Measurements from ENCODE around the gene TTC3. TPM values are rescaled to one million over a fixed set of nuclear protein-coding genes. Genes with fewer than 3 reads are reported as not detected.

TTC3 gene
- total RNA-seq, 1 experiment from 2014 or later = 29.0 TPM

GRCh38 chr21:37075214-37075770 lies 2.2 kb downstream of the TTC3 start:
- Mint-ChIP-seq H3K27ac (no peak overlapping the region), H3K4me1 (peaks cover 17% of the 10 kb centered on the region), H3K27me3 (ENCODE audit: low read depth) (peaks cover 44% of the 10 kb centered on the region), H3K36me3 (peaks cover 3% of the 10 kb centered on the region; the same call in 1 of the 2 replicates), H3K4me3 (no peak overlapping the region), H3K9me3 (peaks cover 5% of the 10 kb centered on the region)
- ATAC-seq (no peak), DNase-seq (ENCODE audit: low spot score) (no peak)
- ChIA-PET POLR2A (no interaction called here), CTCF (interaction anchor here (1.5 kb wide), 1 partner anchor 98 kb away, joined by 9 read pairs; no protein-coding TSS in a partner anchor)
- TF ChIP-seq GTF2I (CRISPR knock-in tag; conservative IDR thresholded peaks at IDR 0.05) (no peak), TEAD1 (CRISPR knock-in tag; IDR thresholded peaks at IDR 0.05) (no peak), IRF2 (CRISPR knock-in tag; IDR thresholded peaks at IDR 0.05; ENCODE audit: borderline replicate concordance, low read depth) (no peak), HMGA2 (CRISPR knock-in tag; IDR thresholded peaks at IDR 0.05) (no peak)

GRCh38 chr21:37076087-37076850 lies 3.2 kb downstream of the TTC3 start:
- POLR2A ChIA-PET = no interaction called here
- ATAC-seq = no peak
- Mint-ChIP-seq H3K4me1 (peaks cover 17% of the 10 kb centered on the region), H3K9me3 (peaks cover 5% of the 10 kb centered on the region), H3K27ac (no peak overlapping the region), H3K27me3 (ENCODE audit: low read depth) (peaks cover 44% of the 10 kb centered on the region), H3K36me3 (no peaks in the 10 kb centered on the region), H3K4me3 (no peak overlapping the region)
- DNase-seq (ENCODE audit: low spot score) = no peak
- CTCF ChIA-PET = no interaction called here
- TF ChIP-seq ERG (CRISPR knock-in tag; IDR thresholded peaks at IDR 0.05) = no peak
- no peak for TF ChIP-seq ZMAT4 (CRISPR knock-in tag; IDR thresholded peaks at IDR 0.05)
- TF ChIP-seq AFF4 (CRISPR knock-in tag; IDR thresholded peaks at IDR 0.05; ENCODE audit: borderline replicate concordance) = no peak
- TF ChIP-seq FOXP1 (CRISPR knock-in tag; IDR thresholded peaks at IDR 0.05; ENCODE audit: borderline replicate concordance) = no peak
- no peak for TF ChIP-seq CREB1 (CRISPR knock-in tag; IDR thresholded peaks at IDR 0.05)
- no peak for TF ChIP-seq ZNF317 (CRISPR knock-in tag; IDR thresholded peaks at IDR 0.05; ENCODE audit: borderline replicate concordance, low read depth)
- no peak for TF ChIP-seq OVOL2 (CRISPR knock-in tag; IDR thresholded peaks at IDR 0.05; ENCODE audit: borderline replicate concordance)
- TF ChIP-seq ZNF425 (CRISPR knock-in tag; conservative IDR thresholded peaks at IDR 0.05) = no peak
- TF ChIP-seq SP1 (CRISPR knock-in tag; conservative IDR thresholded peaks at IDR 0.05) = no peak
- TF ChIP-seq ZSCAN18 (CRISPR knock-in tag; IDR thresholded peaks at IDR 0.05) = no peak
- TF ChIP-seq IRF2 (CRISPR knock-in tag; IDR thresholded peaks at IDR 0.05; ENCODE audit: borderline replicate concordance, low read depth) = no peak
- no peak for TF ChIP-seq SMAD3 (CRISPR knock-in tag; IDR thresholded peaks at IDR 0.05; ENCODE audit: borderline replicate concordance)
- no peak for TF ChIP-seq JUN (CRISPR knock-in tag; IDR thresholded peaks at IDR 0.05)
- TF ChIP-seq TEAD4 (CRISPR knock-in tag; IDR thresholded peaks at IDR 0.05) = no peak
- TF ChIP-seq GTF2I (CRISPR knock-in tag; conservative IDR thresholded peaks at IDR 0.05) = no peak

Data from WTC11 (cell line).